ENCODE results near the gene PLXNA4.

Gene PLXNA4

GRCh38 chr7:132495936-132496335 lies 80.3 kb downstream of the PLXNA4 start:
- no peak overlapping the region for H3K4me3 ChIP-seq (ENCODE audit: low read depth, low read length)
- TF ChIP-seq CTCF (IDR thresholded peaks at IDR 0.05; ENCODE audit: low read depth, low read length): no peak

- no peak overlapping the region for H3K4me3 ChIP-seq (ENCODE audit: low read depth, low read length)
- no peak for TF ChIP-seq CTCF (IDR thresholded peaks at IDR 0.05; ENCODE audit: low read depth, low read length)
These were observed 81.8 kb downstream of the PLXNA4 start for GRCh38 chr7:132494474-132494873.

- H3K4me3 ChIP-seq (ENCODE audit: low read depth, low read length): no peak overlapping the region
- TF ChIP-seq CTCF (IDR thresholded peaks at IDR 0.05; ENCODE audit: low read depth, low read length): no peak
These were observed 83.3 kb downstream of the PLXNA4 start for GRCh38 chr7:132492823-132493445.

GRCh38 chr7:132491391-132491945 lies 84.8 kb downstream of the PLXNA4 start:
- no peak for TF ChIP-seq CTCF (IDR thresholded peaks at IDR 0.05; ENCODE audit: low read depth, low read length)
- no peak overlapping the region for H3K4me3 ChIP-seq (ENCODE audit: low read depth, low read length)

GRCh38 chr7:132490474-132490873 lies 85.8 kb downstream of the PLXNA4 start:
- no peak overlapping the region for H3K4me3 ChIP-seq (ENCODE audit: low read depth, low read length)
- TF ChIP-seq CTCF (IDR thresholded peaks at IDR 0.05; ENCODE audit: low read depth, low read length): no peak

- TF ChIP-seq CTCF (IDR thresholded peaks at IDR 0.05; ENCODE audit: low read depth, low read length): no peak
- H3K4me3 ChIP-seq (ENCODE audit: low read depth, low read length): no peak overlapping the region
These were observed 86.5 kb downstream of the PLXNA4 start for GRCh38 chr7:132489776-132490237.

- no peak overlapping the region for H3K4me3 ChIP-seq (ENCODE audit: low read depth, low read length)
- TF ChIP-seq CTCF (IDR thresholded peaks at IDR 0.05; ENCODE audit: low read depth, low read length): no peak
These were observed 87.5 kb downstream of the PLXNA4 start for GRCh38 chr7:132488634-132489302.

Data from WI38 (cell line).